HG03135 (cell line): Measurements from ENCODE around the gene CMTM3.
"Not testable (repeated sequence)": the region's sequence is repeated elsewhere in the genome, so short reads cannot be mapped to it uniquely, and the experiment has no call there.

ENCODE experiments used
- ATAC-seq: cut with Tn5 transposase; IDR thresholded peaks from one replicate; pipeline ENCODE4 v1.9.1; 2021; ENCODE audit warnings: mild to moderate bottlenecking, moderate library complexity; ENCODE audit not compliant: unreplicated experiment

CMTM3 gene, protein sequence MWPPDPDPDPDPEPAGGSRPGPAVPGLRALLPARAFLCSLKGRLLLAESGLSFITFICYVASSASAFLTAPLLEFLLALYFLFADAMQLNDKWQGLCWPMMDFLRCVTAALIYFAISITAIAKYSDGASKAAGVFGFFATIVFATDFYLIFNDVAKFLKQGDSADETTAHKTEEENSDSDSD

DNA sequence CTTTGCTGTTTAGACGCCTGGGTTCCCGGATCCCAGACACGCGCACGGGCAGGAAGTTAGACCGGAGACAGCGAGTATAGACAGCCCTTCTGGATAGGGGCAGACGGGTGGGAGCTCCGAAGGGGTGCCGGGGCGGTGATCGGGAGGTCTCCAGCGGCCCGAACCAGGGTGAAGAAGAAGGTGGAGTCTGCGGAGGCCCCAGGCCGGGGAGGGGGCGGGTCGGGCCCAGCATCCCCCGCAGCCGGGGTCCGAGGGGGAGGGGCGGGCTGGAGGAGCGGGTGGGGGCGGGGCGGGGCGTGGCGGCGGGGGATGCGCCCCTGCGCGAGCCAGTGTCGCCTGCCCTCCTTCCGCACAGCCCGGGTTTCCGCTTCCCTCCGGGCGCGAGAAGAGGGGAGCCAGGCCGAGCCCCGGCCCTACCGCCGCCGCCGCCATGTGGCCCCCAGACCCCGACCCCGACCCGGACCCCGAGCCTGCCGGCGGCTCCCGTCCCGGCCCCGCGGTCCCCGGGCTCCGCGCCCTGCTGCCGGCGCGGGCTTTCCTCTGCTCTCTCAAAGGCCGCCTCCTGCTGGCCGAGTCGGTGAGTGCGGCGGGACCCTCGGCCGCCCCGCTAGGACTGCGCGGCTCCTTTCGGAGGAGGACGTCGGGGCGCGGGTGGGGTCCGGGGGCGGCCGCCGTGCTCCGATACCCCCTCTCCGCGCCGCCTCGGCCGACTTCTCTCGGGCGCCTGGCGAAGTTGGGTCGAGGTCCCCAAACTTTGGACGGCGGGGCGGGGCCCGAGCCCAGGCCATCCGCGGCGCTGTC, at the start of gene CMTM3:
Gene CMTM3 (plus strand): TSS at position 329 of the 801 bp plus-strand sequence. CDS start 102 bp downstream, at position 431.
- peak; percentile 47 for ATAC-seq

DNA sequence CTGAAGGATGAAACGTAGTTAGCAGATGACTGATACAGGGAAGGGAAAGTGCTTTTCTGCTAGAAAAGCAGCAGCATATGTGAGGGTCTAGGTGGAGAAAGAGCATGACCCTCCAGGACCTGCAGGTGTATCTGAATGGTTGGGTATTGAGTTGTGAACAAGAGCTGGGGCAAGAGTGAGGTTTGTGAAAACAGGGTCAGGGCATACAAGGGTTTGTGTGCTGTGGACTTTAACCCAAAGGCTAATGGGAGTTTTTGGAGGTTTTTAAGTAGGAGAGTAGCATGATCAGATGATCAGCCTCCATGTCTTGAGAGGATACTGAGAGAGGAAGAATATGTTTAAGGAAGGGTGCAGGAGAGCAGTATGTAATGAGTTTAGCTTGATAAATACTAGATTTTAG, 44.4 kb upstream of the CMTM3 start:
- no peak for ATAC-seq

DNA sequence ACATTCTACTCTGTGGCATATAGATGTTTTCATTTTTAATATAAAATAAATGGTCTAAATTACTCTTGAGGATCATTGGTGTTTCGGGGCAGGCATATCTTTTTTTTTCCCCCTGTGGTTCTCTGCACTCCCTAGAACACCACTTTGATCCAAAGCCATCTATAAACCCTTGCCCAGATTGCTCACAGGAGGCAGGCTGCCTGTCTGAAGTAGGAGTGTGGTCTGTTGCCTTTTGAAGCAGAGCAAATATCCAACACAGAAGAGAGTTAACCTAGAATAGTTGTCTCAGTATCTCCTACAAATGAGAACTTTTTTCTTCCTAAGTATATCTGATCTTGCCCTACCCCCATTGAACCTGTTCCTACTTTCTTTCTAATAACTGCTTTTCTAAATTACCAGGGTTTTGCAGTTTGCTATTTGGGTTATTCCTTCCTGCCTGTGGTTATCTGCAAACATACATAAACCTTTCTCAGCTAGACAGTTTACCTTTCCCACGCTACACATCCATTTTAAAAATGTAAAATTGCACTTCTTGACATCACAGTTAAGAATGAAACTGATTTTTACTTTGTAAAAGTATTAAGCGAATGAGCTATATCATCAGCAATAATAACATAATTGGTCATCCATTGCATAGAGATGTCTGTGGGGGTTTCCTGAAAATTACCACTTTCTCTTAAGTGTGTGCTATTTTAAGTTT, 43.0 kb upstream of the CMTM3 start:
- ATAC-seq, result no peak

DNA sequence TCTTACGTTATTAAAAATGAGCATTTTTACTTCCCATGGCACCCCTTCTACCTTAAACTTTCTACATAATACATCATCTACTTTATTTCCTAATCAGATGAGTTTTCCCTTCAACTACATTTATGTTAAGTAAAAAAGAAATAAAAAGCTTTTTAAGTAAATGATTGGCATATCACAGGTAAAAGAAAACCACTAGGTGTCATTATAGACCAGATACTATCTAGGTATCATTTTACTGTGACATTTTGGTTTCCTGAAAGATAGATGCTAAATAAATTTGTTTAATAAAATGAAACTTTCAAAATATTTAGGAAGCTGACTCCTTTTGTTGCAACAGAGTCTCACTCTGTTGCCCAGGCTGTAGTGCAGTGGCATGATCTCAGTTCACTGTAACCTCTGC, 42.1 kb upstream of the CMTM3 start:
- ATAC-seq, result no peak

GRCh38 chr16:66562986-66563385, 41.5 kb upstream of the CMTM3 start:
- no peak for ATAC-seq

DNA sequence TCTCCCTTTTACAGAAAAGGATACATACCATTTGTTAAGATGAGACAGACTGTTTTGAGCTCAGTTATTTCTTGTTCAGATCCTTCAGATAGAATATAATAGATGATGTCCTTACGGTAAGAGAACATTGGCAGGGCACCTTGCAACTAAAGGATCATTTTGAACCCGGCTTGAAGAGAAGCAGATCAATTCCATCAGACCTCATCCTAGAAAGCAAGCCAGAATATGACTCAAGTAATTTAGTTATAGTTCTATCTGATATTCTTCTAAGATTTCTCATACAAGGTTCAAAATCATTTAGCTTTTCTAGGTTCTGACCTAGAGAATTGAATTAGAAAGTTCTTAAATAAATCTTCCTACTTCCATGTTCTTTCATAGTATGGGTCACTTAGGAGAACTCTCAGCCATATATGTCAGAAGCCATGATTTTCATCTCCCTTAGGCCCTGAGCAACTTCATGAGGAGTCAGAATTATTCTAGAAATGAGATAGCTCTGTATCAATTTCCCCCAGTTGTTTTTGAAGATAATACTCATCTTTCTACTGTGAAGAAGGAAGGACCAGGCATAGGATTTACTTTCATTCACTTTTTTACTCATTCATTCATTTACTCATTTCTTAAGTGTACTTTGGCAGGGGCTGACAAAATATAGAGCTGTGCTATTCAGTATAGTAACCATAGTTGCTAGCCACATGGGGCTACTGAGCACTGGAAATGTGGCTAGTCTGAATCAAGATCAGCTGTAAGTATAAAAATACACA, 40.8 kb upstream of the CMTM3 start:
- no peak for ATAC-seq

GRCh38 chr16:66566051-66566901, 38.2 kb upstream of the CMTM3 start, which contains the start of gene CMTM1:
TSS of gene CMTM1 (plus strand) at chr16:66566439. CDS start at chr16:66566514, 75 bp downstream.
- ATAC-seq, result no peak

DNA sequence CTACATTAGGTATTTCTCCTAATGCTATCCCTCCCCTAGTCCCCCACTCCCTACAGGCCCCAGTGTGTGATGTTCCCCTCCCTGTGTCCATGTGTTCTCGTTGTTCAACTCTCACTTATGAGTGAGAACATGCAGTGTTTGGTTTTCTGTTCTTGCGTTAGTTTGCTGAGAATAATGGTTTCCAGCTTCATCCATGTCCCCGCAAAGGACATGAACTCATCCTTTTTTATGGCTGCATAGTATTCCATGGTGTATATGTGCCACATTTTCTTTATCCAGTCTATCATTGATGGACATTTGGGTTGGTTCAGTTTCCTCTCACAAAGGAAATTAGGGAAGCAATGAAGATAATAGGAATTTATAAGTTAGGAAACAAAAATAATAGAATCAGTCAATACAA, 37.2 kb upstream of the CMTM3 start:
- not testable (repeated sequence) for ATAC-seq

DNA sequence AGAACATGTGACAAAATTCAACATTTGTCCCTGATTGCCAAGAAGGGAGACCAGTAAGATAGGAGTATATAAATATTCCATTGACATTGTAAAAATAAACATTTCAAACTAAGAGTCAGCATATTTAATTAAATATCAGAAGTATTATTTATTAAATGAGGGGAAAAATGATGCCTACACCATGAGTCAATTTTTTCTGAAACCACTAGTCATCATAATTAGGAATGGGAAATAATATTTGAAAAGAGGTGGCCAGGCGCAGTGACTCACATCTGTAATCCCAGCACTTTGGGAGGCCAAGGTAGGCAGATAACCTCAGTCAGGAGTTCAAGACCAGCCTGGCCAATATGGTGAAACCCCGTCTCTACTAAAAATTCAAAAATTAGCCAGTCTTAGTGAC, 36.1 kb upstream of the CMTM3 start:
- no peak for ATAC-seq

DNA sequence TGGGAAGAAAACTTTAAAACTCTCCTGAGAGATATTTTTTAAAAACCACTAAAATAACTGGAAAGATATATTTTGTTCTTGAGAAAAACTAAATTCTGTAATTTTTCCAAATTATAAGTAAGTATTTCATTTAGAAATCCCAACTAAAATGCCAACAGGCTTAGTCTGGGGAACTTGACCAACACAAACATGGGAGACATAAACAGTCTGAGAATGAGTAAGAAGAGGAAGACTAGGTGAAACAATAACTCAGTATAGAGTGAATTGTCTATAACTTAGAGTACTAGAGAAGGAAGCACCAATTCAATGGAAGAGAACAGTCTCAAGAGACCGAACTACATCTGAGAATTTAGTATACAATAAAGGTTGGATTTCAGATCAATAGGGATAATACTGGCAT, 35.4 kb upstream of the CMTM3 start:
- no peak for ATAC-seq

DNA sequence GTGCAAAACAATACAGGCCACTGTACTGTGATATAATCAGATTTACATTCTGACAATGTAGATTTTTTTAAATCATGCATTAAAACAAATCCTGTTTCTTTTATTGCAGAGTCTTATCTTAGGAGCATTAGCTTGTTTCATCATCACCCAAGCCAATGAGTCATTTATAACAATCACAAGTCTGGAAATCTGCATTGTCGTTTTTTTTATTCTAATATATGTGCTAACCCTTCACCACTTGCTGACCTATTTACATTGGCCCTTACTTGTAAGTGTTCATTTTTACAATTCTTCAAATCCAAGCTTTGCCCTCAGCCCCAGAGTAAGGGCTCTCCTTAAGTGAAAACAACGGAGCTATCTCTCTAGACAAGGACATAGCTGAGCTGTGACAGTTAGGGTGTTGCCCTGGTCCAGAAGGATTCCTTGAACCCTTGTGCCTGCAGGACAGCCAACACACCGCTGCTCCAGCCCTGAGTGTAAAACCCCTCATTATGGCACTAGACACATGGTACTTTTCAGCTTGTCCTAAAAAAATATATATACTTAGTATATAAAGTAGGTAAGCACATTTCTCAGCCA, 34.6 kb upstream of the CMTM3 start:
- no peak for ATAC-seq

DNA sequence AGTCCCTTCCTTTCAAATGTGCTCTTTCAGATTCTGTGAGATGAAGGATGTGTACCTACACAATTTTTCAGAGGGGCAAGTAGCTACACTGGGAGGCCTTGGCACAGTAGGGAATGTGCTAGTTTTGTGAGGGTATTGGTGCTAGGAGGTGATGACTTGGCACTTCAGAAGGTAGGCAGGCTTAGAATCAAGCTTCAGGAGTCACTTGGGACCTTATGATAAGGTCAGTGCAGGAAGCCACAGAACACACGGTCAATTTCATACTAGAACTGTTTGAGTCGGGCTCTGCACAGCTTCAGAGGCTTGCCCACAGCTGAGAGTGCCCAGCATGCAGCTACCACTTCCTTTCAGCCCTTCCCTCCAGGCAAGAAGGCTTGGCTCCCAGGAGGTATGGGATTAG, 32.1 kb upstream of the CMTM3 start:
- ATAC-seq, result no peak

DNA sequence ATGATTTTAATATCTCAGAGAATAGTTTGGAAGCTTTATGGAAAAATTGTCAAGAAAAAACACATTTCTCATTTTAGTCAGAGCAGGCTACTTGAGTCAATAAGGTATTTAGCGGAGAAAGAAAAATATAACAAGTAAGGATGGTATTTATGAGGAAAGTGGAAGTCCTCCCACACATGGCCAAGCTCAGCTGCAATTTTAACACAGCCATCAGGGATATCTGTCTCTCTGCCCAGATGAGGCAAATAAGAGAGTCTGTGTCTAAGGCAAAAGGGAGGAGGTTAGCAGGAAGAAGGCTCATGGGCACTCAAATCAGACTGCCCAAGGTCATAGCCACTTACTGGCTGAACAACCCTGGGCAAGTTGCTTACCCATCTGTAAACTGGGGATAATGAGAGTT, 30.4 kb upstream of the CMTM3 start:
- no peak for ATAC-seq

DNA sequence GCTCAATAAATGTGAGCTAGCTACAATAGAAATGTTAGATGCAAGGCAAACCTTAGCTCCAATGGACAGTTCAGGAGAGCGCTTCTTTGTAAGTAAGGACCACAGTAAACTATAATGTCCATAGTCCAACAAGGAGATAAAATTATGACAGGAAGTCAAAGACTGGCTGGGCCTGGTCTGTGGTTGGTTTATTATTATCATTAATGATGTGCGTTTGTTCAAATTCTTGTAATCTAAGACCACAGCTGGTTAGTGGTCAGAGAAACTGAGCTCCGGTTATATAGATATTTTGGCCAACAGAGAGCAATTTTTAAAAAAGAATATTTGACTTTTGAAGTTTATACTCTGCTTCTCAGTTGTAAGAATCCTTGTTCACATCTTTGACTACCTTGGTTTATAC, 30.0 kb upstream of the CMTM3 start:
- ATAC-seq, result no peak

DNA sequence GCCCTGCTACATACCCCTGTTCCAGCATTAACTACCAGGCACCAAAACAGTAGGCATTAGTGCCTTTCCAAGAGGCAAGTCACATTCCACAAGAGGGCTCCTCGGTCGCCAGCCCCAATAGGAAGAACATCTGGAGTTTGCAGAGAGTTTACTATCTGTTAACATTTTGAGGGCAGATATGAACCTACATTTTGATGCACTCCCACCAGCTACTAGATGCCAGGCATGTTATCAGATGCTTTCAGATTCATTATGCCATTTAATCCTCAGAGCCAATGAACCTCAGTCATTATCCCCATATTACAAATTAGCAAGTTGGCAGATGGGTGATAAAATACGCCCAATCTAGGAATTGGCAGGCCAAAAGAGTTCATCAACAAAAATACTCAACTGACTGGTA, 29.4 kb upstream of the CMTM3 start:
- ATAC-seq, result no peak

- no peak for ATAC-seq
Measured at GRCh38 chr16:66576296-66576695, 28.2 kb upstream of the CMTM3 start.

- no peak for ATAC-seq
Measured at GRCh38 chr16:66578651-66579531, 25.6 kb upstream of the CMTM3 start, which contains the start of gene CMTM2. TSS of gene CMTM2 (plus strand) at chr16:66579463. CDS start at chr16:66579608, 145 bp downstream.

GRCh38 chr16:66580605-66581209, 23.8 kb upstream of the CMTM3 start:
- ATAC-seq, result no peak
